KMS-11 (cell line): Measurements from ENCODE around the gene TOB2.

Source experiments
- H2AFZ ChIP-seq: fragments of 200-600 bp; sonication (generic); 2 replicates; pipeline ENCODE4 v1.6.1; 2016; ENCODE audit warnings: antibody characterized with exemption, mixed run types, low read depth
- H3K27ac ChIP-seq: fragments of 200-600 bp; sonication (generic); 2 replicates; pipeline ENCODE4 v1.6.1; 2016; ENCODE audit warnings: mild to moderate bottlenecking, mixed run types
- H3K27me3 ChIP-seq: fragments of 200-600 bp; sonication (generic); 2 replicates; pipeline ENCODE4 v1.6.1; 2017; ENCODE audit warnings: mild to moderate bottlenecking, low read depth, mixed run types, moderate library complexity; ENCODE audit not compliant: insufficient read depth
- H3K36me3 ChIP-seq: fragments of 200-600 bp; sonication (generic); 2 replicates; pipeline ENCODE4 v1.6.1; 2017; ENCODE audit warnings: mild to moderate bottlenecking, mixed run types; ENCODE audit not compliant: insufficient read depth
- H3K4me1 ChIP-seq: fragments of 200-600 bp; sonication (generic); 2 replicates; pipeline ENCODE4 v1.6.1; 2016; ENCODE audit warnings: mild to moderate bottlenecking, low read depth, mixed run types; ENCODE audit not compliant: poor library complexity, severe bottlenecking
- H3K4me2 ChIP-seq: fragments of 200-600 bp; sonication (generic); 2 replicates; pipeline ENCODE4 v1.7.0; 2016; ENCODE audit warnings: mild to moderate bottlenecking, mixed run types
- H3K4me3 ChIP-seq: fragments of 200-600 bp; sonication (generic); IDR thresholded peaks from 2 replicates; pipeline ENCODE4 v1.6.1; 2017; ENCODE audit warnings: low read depth, low read length, mixed read lengths; ENCODE audit not compliant: insufficient read depth
- H3K79me2 ChIP-seq: fragments of 200-600 bp; sonication (generic); 2 replicates; pipeline ENCODE4 v1.6.1; 2016; ENCODE audit warnings: low read depth, mixed run types; ENCODE audit not compliant: insufficient read depth
- H3K9ac ChIP-seq: fragments of 200-600 bp; sonication (generic); 2 replicates; pipeline ENCODE4 v1.6.1; 2016; ENCODE audit warnings: mild to moderate bottlenecking, mixed run types
- H4K20me1 ChIP-seq: fragments of 200-600 bp; sonication (generic); 2 replicates; pipeline ENCODE4 v1.6.1; 2016; ENCODE audit warnings: mild to moderate bottlenecking, mixed run types; ENCODE audit not compliant: insufficient read depth
- TF ChIP-seq, protein P1 (sequence below): fragments of 200-600 bp; sonication (generic); conservative IDR thresholded peaks from 2 replicates; pipeline ENCODE4 v1.6.1; 2017; ENCODE audit warnings: low read depth, mild to moderate bottlenecking, antibody characterized with exemption, low read length, moderate library complexity, mixed read lengths

The TOB2 gene

DNA sequence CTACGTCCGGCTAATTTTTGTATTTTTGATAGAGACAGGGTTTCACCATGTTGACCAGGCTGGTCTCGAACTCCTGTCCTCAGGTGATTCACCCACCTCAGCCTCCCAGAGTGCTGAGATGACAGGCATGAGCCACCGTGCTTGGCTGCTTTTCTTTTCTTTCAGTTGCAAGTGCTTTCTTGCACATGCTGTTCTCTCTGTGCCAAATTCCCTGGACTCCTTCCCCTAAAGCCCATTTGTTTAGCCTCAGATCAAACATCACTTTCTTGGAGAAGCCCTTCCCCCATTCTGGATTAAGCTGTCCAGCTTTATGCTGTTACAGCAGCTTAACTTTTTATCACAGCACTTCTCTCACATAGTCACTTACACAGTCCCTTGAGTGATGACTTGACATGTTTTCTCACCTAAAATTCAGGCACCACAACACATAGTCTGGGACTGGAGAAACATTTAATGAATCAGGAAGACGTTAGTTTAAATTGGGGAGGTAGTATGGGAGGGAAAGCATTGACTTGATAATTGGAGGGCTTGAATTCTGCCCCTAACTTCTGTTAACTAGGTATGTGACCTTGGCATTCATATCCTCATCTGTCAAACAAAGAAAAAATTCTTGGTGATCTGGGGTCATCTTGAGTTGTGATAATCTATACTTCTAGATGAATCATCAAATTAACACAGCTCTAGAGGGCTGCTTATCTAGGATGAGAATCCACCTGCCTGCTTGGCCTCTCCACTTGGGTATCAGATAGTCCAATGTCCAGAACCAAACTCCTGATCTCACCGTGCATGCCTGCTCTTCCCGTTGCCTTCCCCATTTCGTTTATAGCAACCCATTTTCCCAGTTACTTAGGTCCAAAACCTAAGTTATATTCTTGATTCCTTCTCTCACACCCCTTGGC lies 40.7 kb upstream of the TOB2 start:
- no peak overlapping the region for H3K27ac ChIP-seq
- TF ChIP-seq, protein P1, sequence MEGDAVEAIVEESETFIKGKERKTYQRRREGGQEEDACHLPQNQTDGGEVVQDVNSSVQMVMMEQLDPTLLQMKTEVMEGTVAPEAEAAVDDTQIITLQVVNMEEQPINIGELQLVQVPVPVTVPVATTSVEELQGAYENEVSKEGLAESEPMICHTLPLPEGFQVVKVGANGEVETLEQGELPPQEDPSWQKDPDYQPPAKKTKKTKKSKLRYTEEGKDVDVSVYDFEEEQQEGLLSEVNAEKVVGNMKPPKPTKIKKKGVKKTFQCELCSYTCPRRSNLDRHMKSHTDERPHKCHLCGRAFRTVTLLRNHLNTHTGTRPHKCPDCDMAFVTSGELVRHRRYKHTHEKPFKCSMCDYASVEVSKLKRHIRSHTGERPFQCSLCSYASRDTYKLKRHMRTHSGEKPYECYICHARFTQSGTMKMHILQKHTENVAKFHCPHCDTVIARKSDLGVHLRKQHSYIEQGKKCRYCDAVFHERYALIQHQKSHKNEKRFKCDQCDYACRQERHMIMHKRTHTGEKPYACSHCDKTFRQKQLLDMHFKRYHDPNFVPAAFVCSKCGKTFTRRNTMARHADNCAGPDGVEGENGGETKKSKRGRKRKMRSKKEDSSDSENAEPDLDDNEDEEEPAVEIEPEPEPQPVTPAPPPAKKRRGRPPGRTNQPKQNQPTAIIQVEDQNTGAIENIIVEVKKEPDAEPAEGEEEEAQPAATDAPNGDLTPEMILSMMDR: no peak
- no peak overlapping the region for H3K9ac ChIP-seq
- no peak overlapping the region for H3K4me3 ChIP-seq
- peaks cover 93% of the 10 kb centered on the region for H3K79me2 ChIP-seq
- no peak overlapping the region for H3K4me2 ChIP-seq
- H2AFZ ChIP-seq: no peak overlapping the region
- H3K4me1 ChIP-seq: peaks cover 23% of the 10 kb centered on the region
- H3K27me3 ChIP-seq: no peaks in the 10 kb centered on the region
- H3K36me3 ChIP-seq: no peaks in the 10 kb centered on the region
- peaks cover 13% of the 10 kb centered on the region; the same call in 1 of the 2 replicates for H4K20me1 ChIP-seq

DNA sequence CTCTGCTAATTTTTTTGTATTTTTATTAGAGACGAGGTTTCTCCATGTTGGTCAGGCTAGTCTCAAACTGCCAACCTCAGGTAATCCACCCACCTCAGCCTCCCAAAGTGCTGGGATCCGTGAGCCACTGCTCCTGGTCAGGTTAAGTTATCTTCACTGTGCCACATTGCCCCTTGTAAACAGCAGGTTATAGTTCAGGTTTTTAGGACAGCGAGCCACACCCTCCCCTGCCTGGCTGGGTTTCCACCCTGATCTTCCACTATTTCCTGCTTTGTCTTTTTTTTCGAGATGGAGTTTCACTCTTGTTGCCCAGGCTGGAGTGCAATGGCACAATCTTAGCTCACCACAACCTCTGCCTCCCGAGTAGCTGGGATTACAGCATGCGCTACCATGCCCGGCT lies 38.4 kb upstream of the TOB2 start:
- TF ChIP-seq, protein P1: no peak
- Histone ChIP-seq H3K27me3 (no peaks in the 10 kb centered on the region), H3K4me1 (peaks cover 23% of the 10 kb centered on the region), H4K20me1 (peaks cover 19% of the 10 kb centered on the region; the same call in 1 of the 2 replicates), H3K9ac (no peak overlapping the region), H2AFZ (no peak overlapping the region), H3K4me3 (no peak overlapping the region), H3K4me2 (no peak overlapping the region), H3K79me2 (peaks cover 96% of the 10 kb centered on the region), H3K36me3 (no peaks in the 10 kb centered on the region), H3K27ac (no peak overlapping the region)

DNA sequence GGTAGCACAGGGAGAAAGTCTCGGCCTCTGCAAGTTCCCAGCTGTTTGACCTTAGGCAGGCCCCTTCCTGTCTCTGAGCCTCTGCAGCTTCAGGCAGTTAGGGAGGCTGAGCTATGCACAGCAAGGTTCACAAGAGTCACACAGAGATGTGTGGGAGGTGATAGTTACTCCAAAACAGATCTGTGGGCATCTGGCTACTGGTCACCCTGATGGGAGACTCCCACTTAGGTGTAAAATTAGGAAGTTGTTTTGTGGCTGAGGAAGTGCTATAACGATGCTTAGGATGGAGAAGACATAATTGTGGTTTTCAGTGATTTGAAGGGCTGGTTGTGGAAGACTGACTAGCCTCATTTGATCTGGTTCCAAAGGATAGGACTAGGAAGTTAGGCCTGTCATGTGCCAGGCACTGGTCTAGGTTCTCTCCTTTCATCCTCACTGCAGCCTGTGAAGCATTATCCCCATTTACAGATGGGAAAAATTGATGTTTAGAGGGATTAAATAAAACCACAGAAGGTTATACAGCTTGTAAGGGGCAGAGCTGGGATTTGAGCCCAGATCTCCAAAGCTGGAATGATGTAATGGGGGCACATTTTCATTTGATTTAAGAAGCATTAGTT lies 35.8 kb upstream of the TOB2 start:
- no peak overlapping the region for H3K4me2 ChIP-seq
- TF ChIP-seq, protein P1: no peak
- no peaks in the 10 kb centered on the region for H3K36me3 ChIP-seq
- H3K4me1 ChIP-seq: peaks cover 23% of the 10 kb centered on the region
- H3K79me2 ChIP-seq: peaks cover 96% of the 10 kb centered on the region
- H3K27me3 ChIP-seq: no peaks in the 10 kb centered on the region
- no peak overlapping the region for H2AFZ ChIP-seq
- no peak overlapping the region for H3K9ac ChIP-seq
- peaks cover 16% of the 10 kb centered on the region; the same call in 1 of the 2 replicates for H4K20me1 ChIP-seq
- no peak overlapping the region for H3K4me3 ChIP-seq
- H3K27ac ChIP-seq: no peak overlapping the region

DNA sequence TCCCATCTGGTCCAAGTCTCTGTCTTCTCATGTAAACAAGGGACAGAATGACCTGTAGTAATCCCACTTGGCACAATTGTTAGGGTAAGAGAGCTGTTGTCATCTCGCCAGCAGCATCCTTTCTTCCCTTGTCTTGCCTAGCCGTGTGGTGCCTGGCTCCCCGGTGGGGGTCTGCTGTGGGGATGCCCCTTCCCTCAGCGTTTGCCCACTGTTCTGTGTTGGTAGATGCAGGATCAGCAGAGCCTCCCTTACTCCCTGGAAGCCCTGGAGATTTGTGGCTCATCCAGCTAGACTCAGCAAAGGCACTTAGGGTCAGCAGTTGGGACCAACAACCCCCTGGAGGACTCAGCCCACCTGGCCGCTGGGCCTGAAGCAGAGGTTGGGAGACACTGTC lies 35.3 kb upstream of the TOB2 start:
- Histone ChIP-seq H3K4me1 (peaks cover 19% of the 10 kb centered on the region), H2AFZ (no peak overlapping the region), H3K36me3 (no peaks in the 10 kb centered on the region), H3K4me2 (no peak overlapping the region), H3K79me2 (peaks cover 96% of the 10 kb centered on the region), H4K20me1 (peaks cover 16% of the 10 kb centered on the region; the same call in 1 of the 2 replicates), H3K27ac (no peak overlapping the region), H3K4me3 (no peak overlapping the region), H3K27me3 (no peaks in the 10 kb centered on the region), H3K9ac (no peak overlapping the region)
- TF ChIP-seq, protein P1: no peak
